Measurements from ENCODE around the gene HSFX2. TPM values are rescaled to one million over a fixed set of nuclear protein-coding genes. Genes with fewer than 3 reads are reported as not detected.
"Not testable (repeated sequence)": the region's sequence is repeated elsewhere in the genome, so short reads cannot be mapped to it uniquely, and the experiment has no call there.

The HSFX2 gene
- total RNA-seq, 1 experiment from 2014 or later = not detected

DNA sequence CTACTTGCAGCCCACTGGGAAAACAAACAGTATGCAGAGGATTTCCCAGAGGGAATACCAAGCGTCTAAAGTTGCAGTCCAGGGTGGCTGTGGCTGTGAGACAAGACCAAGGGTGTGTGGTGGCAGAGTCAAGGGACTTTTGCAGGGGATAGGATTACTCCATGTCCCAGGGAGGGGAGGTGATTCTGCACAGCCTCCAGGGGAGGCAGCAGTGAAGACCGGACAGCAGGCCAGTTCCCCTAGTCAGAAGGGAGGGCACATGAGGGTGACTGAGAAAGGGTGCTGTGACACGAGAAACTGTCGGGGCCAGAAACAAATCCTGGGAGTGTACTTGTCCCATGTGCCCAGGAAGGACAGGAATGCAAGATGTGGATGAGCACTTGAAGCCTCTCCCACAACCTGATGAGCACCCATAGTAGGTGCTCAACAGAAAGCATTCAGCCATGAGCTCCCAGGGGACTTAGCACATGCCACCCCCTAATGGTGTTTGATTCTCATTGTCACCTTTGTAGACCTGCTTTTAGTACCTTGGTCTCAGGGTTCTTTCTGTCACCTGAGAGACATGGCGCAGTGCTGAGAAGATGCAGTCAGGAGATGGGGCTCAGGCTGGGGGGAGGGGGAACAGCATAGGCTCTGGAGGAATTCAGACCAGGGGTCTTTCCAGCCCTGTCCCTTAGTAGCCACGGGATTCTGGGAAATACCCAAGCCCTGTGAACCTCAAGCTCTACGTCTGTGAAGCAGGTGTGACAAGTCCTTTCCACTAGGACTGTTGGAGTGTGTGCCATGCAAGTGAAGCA, 27.3 kb downstream of the HSFX2 start:
- Histone ChIP-seq H3K9me3 (replicated peaks) (no peaks in the 10 kb centered on the region), H3K36me3 (no peaks in the 10 kb centered on the region), H3K4me3 (no peak overlapping the region), H3K4me1 (no peaks in the 10 kb centered on the region), H3K27me3 (no peaks in the 10 kb centered on the region), H3K27ac (no peak overlapping the region)
- DNase-seq = no peak

DNA sequence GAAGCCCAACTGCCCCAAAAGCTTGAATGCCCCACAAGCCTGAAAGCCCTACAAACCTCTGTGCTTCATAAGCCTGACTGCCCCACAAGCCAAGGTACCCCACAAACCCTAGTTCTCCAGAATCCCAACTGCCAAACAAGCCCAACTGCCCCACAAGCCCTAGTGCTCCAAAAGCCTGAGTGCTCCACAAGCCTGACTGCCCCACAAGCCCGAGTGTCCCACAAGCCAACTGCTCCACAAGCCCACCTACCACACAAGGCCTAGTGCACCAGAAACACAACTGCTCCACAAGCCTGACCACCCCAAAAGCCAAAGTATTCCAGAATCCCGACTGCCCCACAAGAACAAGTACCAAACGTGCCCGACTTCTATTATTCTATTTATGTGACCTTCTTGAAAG, 31.8 kb downstream of the HSFX2 start:
- H3K4me3 ChIP-seq = no peak overlapping the region
- no peaks in the 10 kb centered on the region for H3K36me3 ChIP-seq
- no peak overlapping the region for H3K27ac ChIP-seq
- no peak for DNase-seq
- H3K9me3 ChIP-seq (replicated peaks) = no peaks in the 10 kb centered on the region
- no peaks in the 10 kb centered on the region for H3K4me1 ChIP-seq
- no peaks in the 10 kb centered on the region for H3K27me3 ChIP-seq

DNA sequence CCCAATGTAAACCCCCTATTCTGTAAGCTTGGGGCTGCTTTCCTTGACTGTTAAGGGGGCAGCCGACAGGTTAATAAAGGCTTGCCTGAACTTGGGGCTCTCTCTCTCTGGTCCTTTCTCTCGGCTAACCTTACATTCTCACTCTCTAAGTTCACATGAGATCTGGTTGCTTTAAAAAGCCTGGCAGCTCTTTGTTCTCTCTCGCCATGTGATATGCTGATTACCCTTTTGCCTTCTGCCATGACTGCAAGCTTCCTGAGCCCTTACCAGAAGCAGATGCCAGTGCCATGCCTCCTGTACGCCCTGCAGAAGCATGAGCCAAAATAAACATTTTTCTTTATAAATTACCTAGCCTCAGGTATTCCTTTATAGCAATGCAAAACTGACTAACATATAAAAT, 39.9 kb downstream of the HSFX2 start:
- H3K36me3 ChIP-seq; H3K27ac ChIP-seq; H3K4me1 ChIP-seq; H3K4me3 ChIP-seq; DNase-seq; H3K27me3 ChIP-seq; H3K9me3 ChIP-seq (replicated peaks): not testable (repeated sequence)

DNA sequence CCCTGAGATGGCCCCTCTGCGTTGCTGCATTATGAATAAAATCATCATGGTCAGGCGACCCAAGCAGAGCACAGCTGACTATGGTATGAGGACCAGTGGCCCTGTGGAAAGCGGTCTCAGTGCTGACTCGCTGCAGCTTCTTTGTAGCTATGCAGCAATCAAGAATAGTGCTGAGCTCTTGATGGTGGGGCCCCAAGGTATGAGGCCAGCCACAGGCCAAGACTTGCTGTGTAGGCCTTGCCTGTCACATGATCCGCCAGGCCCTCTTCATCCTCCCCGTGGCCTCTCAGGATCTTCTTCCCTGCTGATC, 43.2 kb downstream of the HSFX2 start:
- not testable (repeated sequence) for H3K36me3 ChIP-seq; H3K27ac ChIP-seq; H3K4me3 ChIP-seq; H3K9me3 ChIP-seq (replicated peaks); H3K4me1 ChIP-seq; H3K27me3 ChIP-seq; DNase-seq

DNA sequence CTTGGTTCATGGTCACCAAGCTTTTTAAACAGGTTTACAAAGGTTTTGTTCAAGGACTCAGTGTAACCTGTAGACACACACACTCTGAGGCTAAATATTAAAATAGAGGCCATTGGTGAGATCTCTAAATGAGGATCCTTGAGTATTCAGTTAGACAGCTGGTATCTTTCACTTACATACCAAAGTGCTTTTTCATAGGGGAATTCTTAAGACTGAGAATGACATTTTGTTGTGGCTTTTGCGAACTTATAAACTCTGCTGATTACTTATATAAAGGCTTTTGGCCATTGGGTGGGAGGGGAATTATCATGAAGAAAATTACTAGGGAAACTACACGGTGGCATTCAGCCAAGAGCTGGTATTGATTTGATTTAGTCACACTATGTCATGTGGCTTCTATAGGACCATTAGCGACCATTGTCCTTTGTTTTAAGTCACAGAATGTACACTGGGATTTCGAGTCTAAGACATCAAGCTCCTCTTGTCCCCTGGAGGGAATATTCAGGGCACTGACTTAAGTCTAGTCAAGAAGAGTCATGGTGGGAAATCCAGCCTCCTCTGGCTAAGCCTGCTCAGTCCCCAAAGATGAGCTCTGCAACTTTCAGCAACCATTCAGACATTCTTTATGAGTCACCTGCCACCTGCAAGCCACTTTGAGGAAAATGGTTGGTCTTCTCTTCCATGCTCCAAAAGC, 43.7 kb downstream of the HSFX2 start:
- not testable (repeated sequence) for H3K9me3 ChIP-seq (replicated peaks); H3K4me3 ChIP-seq; H3K27me3 ChIP-seq; H3K27ac ChIP-seq; H3K36me3 ChIP-seq; H3K4me1 ChIP-seq; DNase-seq

DNA sequence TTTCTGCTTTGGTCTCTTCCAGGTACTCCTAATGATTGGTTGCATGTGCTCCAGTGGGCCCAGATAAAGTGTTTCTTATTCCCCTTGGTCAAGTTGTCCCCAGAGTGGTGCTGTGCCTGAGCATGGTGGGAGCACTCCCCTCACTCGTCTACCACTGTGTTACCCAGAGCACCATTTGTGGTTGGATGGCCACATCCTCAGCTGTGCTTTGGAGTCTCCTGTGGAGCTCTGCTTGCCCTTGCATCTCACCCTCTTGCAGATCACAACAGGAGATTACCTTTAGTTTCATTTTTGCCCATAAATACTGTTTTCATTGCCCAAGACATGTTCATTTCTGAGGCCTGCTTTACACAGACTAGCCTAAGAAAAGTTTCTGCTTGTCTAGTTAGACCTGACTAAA, 44.7 kb downstream of the HSFX2 start:
- not testable (repeated sequence) for H3K27ac ChIP-seq; H3K36me3 ChIP-seq; DNase-seq; H3K27me3 ChIP-seq; H3K9me3 ChIP-seq (replicated peaks); H3K4me3 ChIP-seq; H3K4me1 ChIP-seq

DNA sequence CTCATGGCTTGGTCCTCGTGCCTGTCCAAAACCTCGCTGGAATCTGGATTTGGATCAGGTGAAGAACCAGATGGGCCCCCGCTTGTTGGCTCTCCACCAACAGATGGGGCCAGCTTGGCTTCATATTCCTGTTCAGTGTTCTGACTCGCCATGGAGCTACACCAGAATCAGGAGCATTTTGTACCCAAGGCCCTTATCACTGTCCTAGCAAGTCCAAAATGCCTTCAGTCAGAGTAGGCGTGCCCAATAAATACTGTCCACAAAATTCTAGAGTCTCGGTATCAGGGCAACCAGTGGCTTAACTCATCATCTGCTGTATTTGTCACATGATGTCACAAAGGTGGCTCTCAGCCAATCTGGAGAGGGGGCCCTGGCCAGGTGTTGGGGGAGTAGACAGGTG, 45.4 kb downstream of the HSFX2 start, which contains the start of gene HSFX3:
Gene HSFX3, minus strand, starts transcription at position 224 of the 400 bp plus-strand sequence. Its CDS starts 72 bp downstream, at position 152.
- H3K27ac ChIP-seq; H3K36me3 ChIP-seq; H3K27me3 ChIP-seq; H3K4me1 ChIP-seq; H3K4me3 ChIP-seq; H3K9me3 ChIP-seq (replicated peaks); DNase-seq: not testable (repeated sequence)

DNA sequence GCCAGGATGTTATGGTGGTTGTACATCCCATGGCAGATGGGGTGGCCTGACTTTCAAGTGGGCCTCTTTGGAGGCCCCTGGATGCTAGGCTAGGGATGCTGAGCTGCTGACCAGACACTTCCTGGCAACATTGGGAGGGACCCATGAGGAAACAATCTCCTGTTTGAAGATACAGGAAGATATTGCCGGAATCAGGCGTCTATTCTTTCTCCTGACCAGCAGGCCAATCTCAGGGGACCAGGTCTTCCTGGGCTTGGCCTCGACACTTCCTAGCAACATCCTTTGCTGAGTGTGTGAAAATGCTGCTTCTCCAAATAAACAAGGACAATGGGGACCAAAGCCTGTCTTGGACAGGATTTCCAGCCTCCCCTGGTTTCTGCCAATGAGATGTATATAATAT, 47.3 kb downstream of the HSFX2 start:
- not testable (repeated sequence) for DNase-seq; H3K9me3 ChIP-seq (replicated peaks); H3K36me3 ChIP-seq; H3K27ac ChIP-seq; H3K27me3 ChIP-seq; H3K4me3 ChIP-seq; H3K4me1 ChIP-seq

DNA sequence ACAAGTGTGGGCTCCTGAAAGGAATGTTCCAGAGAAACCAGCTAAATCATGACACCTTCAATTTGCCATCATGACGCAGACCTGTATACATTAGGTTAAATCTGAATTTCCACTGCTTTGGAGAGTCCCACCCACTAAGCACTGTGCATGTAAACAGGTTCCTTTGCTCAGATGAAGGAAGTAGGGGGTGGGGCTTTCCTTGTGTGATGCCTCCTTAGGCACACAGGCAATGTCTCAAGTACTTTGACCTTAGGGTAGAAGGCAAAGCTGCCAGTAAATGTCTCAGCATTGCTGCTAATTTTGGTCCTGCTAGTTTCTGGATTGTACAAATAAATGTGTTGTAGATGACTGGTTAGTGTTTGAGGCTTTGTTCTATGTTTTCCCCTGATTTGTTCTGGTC, 48.2 kb downstream of the HSFX2 start:
- not testable (repeated sequence) for H3K4me1 ChIP-seq; H3K4me3 ChIP-seq; H3K27ac ChIP-seq; H3K27me3 ChIP-seq; H3K36me3 ChIP-seq; H3K9me3 ChIP-seq (replicated peaks); DNase-seq

DNA sequence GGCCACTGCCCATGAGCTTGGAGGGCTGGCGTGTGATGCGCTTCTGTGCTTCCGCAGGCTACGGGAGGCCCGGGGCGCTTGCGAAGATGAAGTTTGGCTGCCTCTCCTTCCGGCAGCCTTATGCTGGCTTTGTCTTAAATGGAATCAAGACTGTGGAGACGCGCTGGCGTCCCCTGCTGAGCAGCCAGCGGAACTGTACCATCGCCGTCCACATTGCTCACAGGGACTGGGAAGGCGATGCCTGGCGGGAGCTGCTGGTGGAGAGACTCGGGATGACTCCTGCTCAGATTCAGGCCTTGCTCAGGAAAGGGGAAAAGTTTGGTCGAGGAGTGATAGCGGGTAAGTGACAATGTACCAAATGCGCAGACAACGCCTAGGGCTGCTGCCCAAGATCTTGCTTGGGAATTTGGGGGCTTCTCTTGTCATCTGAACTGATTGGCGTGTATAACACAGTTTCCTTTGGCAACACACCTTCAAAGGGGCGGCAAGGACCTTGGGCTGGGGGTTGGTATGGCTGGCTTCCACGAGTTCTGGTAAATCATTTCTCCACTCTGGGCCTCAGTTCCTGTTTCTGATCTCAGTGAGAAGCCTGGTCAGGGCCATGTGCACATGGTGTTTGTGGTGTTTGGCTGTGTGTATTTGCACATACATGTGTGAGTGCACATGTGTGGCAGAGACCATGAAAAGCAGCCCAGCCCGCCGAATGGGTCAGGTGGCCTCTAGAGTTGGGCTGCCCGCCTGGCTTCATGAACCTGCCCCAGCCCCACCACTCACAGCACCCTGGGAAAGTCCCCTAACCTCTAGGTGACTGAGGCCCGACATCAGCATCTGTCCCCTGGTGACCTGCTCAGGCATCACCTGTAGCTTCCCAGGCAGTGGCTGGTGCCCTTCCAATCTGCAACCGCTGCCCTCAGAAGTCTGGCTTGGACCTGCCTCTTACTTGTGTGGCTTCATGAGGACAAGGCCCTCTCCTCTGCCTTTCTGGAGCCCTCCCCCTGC, 49.3 kb downstream of the HSFX2 start:
- not testable (repeated sequence) for H3K9me3 ChIP-seq (replicated peaks); H3K4me3 ChIP-seq; H3K27ac ChIP-seq; DNase-seq; H3K4me1 ChIP-seq; H3K27me3 ChIP-seq; H3K36me3 ChIP-seq

Other genes starting within 250 kb of the HSFX2 start
- 17.0 and 20.0 TPM in 2 replicates for gene IDS, start 90.0 kb downstream of the HSFX2 start, total RNA-seq (2014; rRNA removed; shearing (Covaris generic))
- 10.9 and 11.1 TPM in 2 replicates for gene EOLA1, start 54.3 kb downstream of the HSFX2 start, total RNA-seq (2014; rRNA removed; shearing (Covaris generic))
- not detected in 2 replicates for gene HSFX3, start 45.4 kb downstream of the HSFX2 start, total RNA-seq (2014; rRNA removed; shearing (Covaris generic))
- gene MAGEA9B, start 7.9 kb downstream of the HSFX2 start, total RNA-seq (2014; rRNA removed; shearing (Covaris generic)) = not detected in 2 replicates
- 17.7 and 19.1 TPM in 2 replicates for gene TMEM185A, start 36.5 kb upstream of the HSFX2 start, total RNA-seq (2014; rRNA removed; shearing (Covaris generic))
- not detected in 2 replicates for gene MAGEA11, start 116.7 kb upstream of the HSFX2 start, total RNA-seq (2014; rRNA removed; shearing (Covaris generic))
- gene HSFX1, start 178.8 kb upstream of the HSFX2 start, total RNA-seq (2014; rRNA removed; shearing (Covaris generic)) = 0.23 and 0.77 TPM in 2 replicates
- gene MAGEA9, start 186.6 kb upstream of the HSFX2 start, total RNA-seq (2014; rRNA removed; shearing (Covaris generic)) = not detected in 2 replicates